Measurements from ENCODE around the gene HK1.

- TF ChIP-seq CTCF (conservative IDR thresholded peaks at IDR 0.05) (no peak), EZH2 (IDR thresholded peaks at IDR 0.05; ENCODE audit: low read depth) (no peak)
Measured at GRCh38 chr10:69358148-69358795, 80.0 kb downstream of the HK1 start.
